Measurements from ENCODE around the gene IKZF1. TPM values are rescaled to one million over a fixed set of nuclear protein-coding genes. Genes with fewer than 3 reads are reported as not detected.

Gene IKZF1
- total RNA-seq, 2 donors from 2014 or later: 208 to 327 TPM

GRCh38 chr7:50302486-50303334, 1.8 kb upstream of the IKZF1 start:
- Mint-ChIP-seq H3K27ac (peak overlapping the region; percentile 84 to 90), H3K36me3 (peaks cover 28 to 34% of the 10 kb centered on the region in 2 donors), H3K9me3 (no peaks in the 10 kb centered on the region)
- DNase-seq (ENCODE audit: low spot score in 2 of 2) (no peak), ATAC-seq (no peak)

GRCh38 chr7:50303335-50304128, 984 bp upstream of the IKZF1 start:
- ATAC-seq: peak; percentile 39
- DNase-seq (ENCODE audit: low spot score in 2 of 2): peak in 1 of 2 donors; percentile 42
- Mint-ChIP-seq H3K27ac (peak overlapping the region; percentile 84 to 90), H3K36me3 (peaks cover 37 to 43% of the 10 kb centered on the region in 2 donors), H3K9me3 (no peaks in the 10 kb centered on the region)

- peak; percentile 50 to 61 for ATAC-seq
- Mint-ChIP-seq H3K27ac (peak overlapping the region; percentile 93 to 94), H3K36me3 (peaks cover 50 to 58% of the 10 kb centered on the region in 2 donors), H3K9me3 (no peaks in the 10 kb centered on the region)
- DNase-seq (ENCODE audit: low spot score in 2 of 2): peak in 1 of 2 donors; percentile 44
Observed at GRCh38 chr7:50304911-50305582, 531 bp downstream of the IKZF1 start.

- DNase-seq (ENCODE audit: low spot score in 2 of 2): no peak
- ATAC-seq: no peak
- Mint-ChIP-seq H3K9me3 (no peaks in the 10 kb centered on the region), H3K36me3 (peaks cover 57 to 66% of the 10 kb centered on the region in 2 donors), H3K27ac (peak overlapping the region; percentile 93 to 94)
Observed at GRCh38 chr7:50305583-50306493, 1.3 kb downstream of the IKZF1 start.

GRCh38 chr7:50306494-50307367, 2.2 kb downstream of the IKZF1 start:
- no peaks in the 10 kb centered on the region for H3K9me3 Mint-ChIP-seq
- peak overlapping the region; percentile 93 to 94 for H3K27ac Mint-ChIP-seq
- ATAC-seq (no peak), DNase-seq (ENCODE audit: low spot score in 2 of 2) (no peak)
- peaks cover 60 to 75% of the 10 kb centered on the region in 2 donors for H3K36me3 Mint-ChIP-seq

GRCh38 chr7:50307368-50308032, 3.0 kb downstream of the IKZF1 start:
- Mint-ChIP-seq H3K27ac (peak overlapping the region; percentile 93 to 95), H3K36me3 (peaks cover 67 to 82% of the 10 kb centered on the region in 2 donors)
- peak in 1 of 2 donors; percentile 16 for ATAC-seq

GRCh38 chr7:50308203-50308531, 3.7 kb downstream of the IKZF1 start:
- Mint-ChIP-seq H3K27ac (peak overlapping the region; percentile 93 to 95), H3K9me3 (no peaks in the 10 kb centered on the region), H3K36me3 (peaks cover 72 to 86% of the 10 kb centered on the region in 2 donors)
- DNase-seq (ENCODE audit: low spot score in 2 of 2) (no peak), ATAC-seq (peak in 1 of 2 donors; percentile 1)

More at GRCh38 chr7:50307368-50308032, 3.0 kb downstream of the IKZF1 start:
- no peaks in the 10 kb centered on the region for H3K9me3 Mint-ChIP-seq
- DNase-seq (ENCODE audit: low spot score in 2 of 2): no peak

- peaks cover 0 to 3% of the 10 kb centered on the region in 2 donors for H3K9me3 Mint-ChIP-seq
- ATAC-seq (peak; percentile 39 to 59), DNase-seq (ENCODE audit: low spot score in 2 of 2) (no peak)
- peaks cover 76 to 90% of the 10 kb centered on the region in 2 donors for H3K36me3 Mint-ChIP-seq
- peak overlapping the region; percentile 93 to 95 for H3K27ac Mint-ChIP-seq
Observed at GRCh38 chr7:50308532-50309385, 4.2 kb downstream of the IKZF1 start.

- Mint-ChIP-seq H3K9me3 (peaks cover 0 to 4% of the 10 kb centered on the region in 2 donors), H3K36me3 (peaks cover 85 to 99% of the 10 kb centered on the region in 2 donors), H3K27ac (peak overlapping the region; percentile 93 to 95)
- no peak for ATAC-seq
- DNase-seq (ENCODE audit: low spot score in 2 of 2): no peak
Observed at GRCh38 chr7:50309721-50310120, 5.2 kb downstream of the IKZF1 start.

GRCh38 chr7:50310361-50310760, 5.8 kb downstream of the IKZF1 start:
- Mint-ChIP-seq H3K9me3 (peaks cover 0 to 4% of the 10 kb centered on the region in 2 donors), H3K36me3 (peaks cover 84 to 100% of the 10 kb centered on the region in 2 donors), H3K27ac (peak overlapping the region; percentile 93 to 95)
- DNase-seq (ENCODE audit: low spot score in 2 of 2) (no peak), ATAC-seq (no peak)

- Mint-ChIP-seq H3K36me3 (peaks cover 89 to 100% of the 10 kb centered on the region in 2 donors), H3K9me3 (peaks cover 0 to 4% of the 10 kb centered on the region in 2 donors), H3K27ac (peak overlapping the region; percentile 3 to 93)
- ATAC-seq (no peak), DNase-seq (ENCODE audit: low spot score in 2 of 2) (no peak)
Observed at GRCh38 chr7:50310956-50311355, 6.4 kb downstream of the IKZF1 start.

GRCh38 chr7:50312250-50313162, 8.0 kb downstream of the IKZF1 start:
- no peak for DNase-seq (ENCODE audit: low spot score in 2 of 2)
- peaks cover 78 to 92% of the 10 kb centered on the region in 2 donors for H3K36me3 Mint-ChIP-seq
- ATAC-seq: peak in 1 of 2 donors; percentile 15
- H3K9me3 Mint-ChIP-seq: peaks cover 0 to 4% of the 10 kb centered on the region in 2 donors
- H3K27ac Mint-ChIP-seq: peak overlapping the region; percentile 80 to 93

All from activated naive CD4-positive, alpha-beta T cell treated with anti-CD3 and anti-CD28 coated beads, Interleukin-2, amount 50 U/mL, for 72 hours (primary cell).